ENCODE data around the gene EPX. TPM values are rescaled to one million over a fixed set of nuclear protein-coding genes. Genes with fewer than 3 reads are reported as not detected.

The EPX gene
- polyA plus RNA-seq, 1 donor from 2014 or later = not detected

GRCh38 chr17:58150394-58150793 is 42.1 kb upstream of the EPX start:
- Histone ChIP-seq H3K36me3 (ENCODE audit: insufficient read depth, low read length) (no peaks in the 10 kb centered on the region), H3K9me2 (ENCODE audit: insufficient read depth, low read length) (no peaks in the 10 kb centered on the region), H3K79me2 (replicated peaks; ENCODE audit: insufficient read depth, low read length) (no peaks in the 10 kb centered on the region), H3F3A (ENCODE audit: insufficient read depth, low read length, poor library complexity, severe bottlenecking) (no peaks in the 10 kb centered on the region), H3K4me2 (ENCODE audit: low read length) (no peak overlapping the region), H3K4me3 (ENCODE audit: low read length) (no peak overlapping the region), H3K27ac (ENCODE audit: low read length) (no peak overlapping the region), H2AFZ (ENCODE audit: low read depth, low read length) (no peak overlapping the region), H3K9me3 (ENCODE audit: low read length) (peaks cover 4% of the 10 kb centered on the region), H3K9ac (ENCODE audit: low read length) (no peak overlapping the region), H4K20me1 (ENCODE audit: insufficient read depth) (no peaks in the 10 kb centered on the region), H3K27me3 (ENCODE audit: insufficient read depth, low read depth, low read length) (peaks cover 42% of the 10 kb centered on the region)
- TF ChIP-seq TAF1 (IDR thresholded peaks at IDR 0.05; ENCODE audit: low read depth) (no peak), REST (IDR thresholded peaks at IDR 0.05; ENCODE audit: borderline replicate concordance) (no peak), SMC3 (conservative IDR thresholded peaks at IDR 0.05; ENCODE audit: poor library complexity) (no peak), MXI1 (conservative IDR thresholded peaks at IDR 0.05; ENCODE audit: poor library complexity, severe bottlenecking) (no peak), CTCF (IDR thresholded peaks at IDR 0.05; ENCODE audit: poor library complexity, severe bottlenecking) (no peak), RAD21 (conservative IDR thresholded peaks at IDR 0.05) (no peak), EP300 (conservative IDR thresholded peaks at IDR 0.05; ENCODE audit: poor library complexity, severe bottlenecking) (no peak), POLR2AphosphoS5 (IDR thresholded peaks at IDR 0.05) (no peak), EZH2 (IDR thresholded peaks at IDR 0.05; ENCODE audit: borderline replicate concordance, insufficient read depth, low read length, poor library complexity, severe bottlenecking) (no peak)

- H3K9me3 ChIP-seq (ENCODE audit: low read length) = no peaks in the 10 kb centered on the region
- H4K20me1 ChIP-seq (ENCODE audit: insufficient read depth) = no peaks in the 10 kb centered on the region
- H3K9ac ChIP-seq (ENCODE audit: low read length) = no peak overlapping the region
- no peak overlapping the region for H3K4me3 ChIP-seq (ENCODE audit: low read length)
- H3K9me2 ChIP-seq (ENCODE audit: insufficient read depth, low read length) = no peaks in the 10 kb centered on the region
- no peak overlapping the region for H3K4me2 ChIP-seq (ENCODE audit: low read length)
- TF ChIP-seq REST (IDR thresholded peaks at IDR 0.05; ENCODE audit: borderline replicate concordance) = no peak
- no peak for TF ChIP-seq EZH2 (IDR thresholded peaks at IDR 0.05; ENCODE audit: borderline replicate concordance, insufficient read depth, low read length, poor library complexity, severe bottlenecking)
- no peak for TF ChIP-seq TAF1 (IDR thresholded peaks at IDR 0.05; ENCODE audit: low read depth)
- TF ChIP-seq EP300 (conservative IDR thresholded peaks at IDR 0.05; ENCODE audit: poor library complexity, severe bottlenecking) = no peak
- no peak for TF ChIP-seq MXI1 (conservative IDR thresholded peaks at IDR 0.05; ENCODE audit: poor library complexity, severe bottlenecking)
- TF ChIP-seq SMC3 (conservative IDR thresholded peaks at IDR 0.05; ENCODE audit: poor library complexity) = no peak
- TF ChIP-seq POLR2AphosphoS5 (IDR thresholded peaks at IDR 0.05) = no peak
- TF ChIP-seq RAD21 (conservative IDR thresholded peaks at IDR 0.05) = no peak
- TF ChIP-seq CTCF (IDR thresholded peaks at IDR 0.05; ENCODE audit: poor library complexity, severe bottlenecking) = no peak
- H3F3A ChIP-seq (ENCODE audit: insufficient read depth, low read length, poor library complexity, severe bottlenecking) = no peaks in the 10 kb centered on the region
- H3K27me3 ChIP-seq (ENCODE audit: insufficient read depth, low read depth, low read length) = peaks cover 67% of the 10 kb centered on the region
- no peaks in the 10 kb centered on the region for H3K36me3 ChIP-seq (ENCODE audit: insufficient read depth, low read length)
- H2AFZ ChIP-seq (ENCODE audit: low read depth, low read length) = no peak overlapping the region
- no peak overlapping the region for H3K27ac ChIP-seq (ENCODE audit: low read length)
- no peaks in the 10 kb centered on the region for H3K79me2 ChIP-seq (replicated peaks; ENCODE audit: insufficient read depth, low read length)
Measured at GRCh38 chr17:58153046-58153445, 39.5 kb upstream of the EPX start.

Data from neural cell (in vitro differentiated cells).